Stimulated activated CD8-positive, alpha-beta memory T cell treated with anti-CD3 and anti-CD28 coated beads, Interleukin-2, amount 100 ng/mL, for 1 hour (primary cell): ENCODE results near the gene NPB.

ENCODE experiments used
- DNase-seq, 2 donors: peaks; one replicate each; pipeline ENCODE4 v3.0.0-alpha.2; 2020; ENCODE audit warnings: low read depth in 2 of 2

The NPB gene

DNA sequence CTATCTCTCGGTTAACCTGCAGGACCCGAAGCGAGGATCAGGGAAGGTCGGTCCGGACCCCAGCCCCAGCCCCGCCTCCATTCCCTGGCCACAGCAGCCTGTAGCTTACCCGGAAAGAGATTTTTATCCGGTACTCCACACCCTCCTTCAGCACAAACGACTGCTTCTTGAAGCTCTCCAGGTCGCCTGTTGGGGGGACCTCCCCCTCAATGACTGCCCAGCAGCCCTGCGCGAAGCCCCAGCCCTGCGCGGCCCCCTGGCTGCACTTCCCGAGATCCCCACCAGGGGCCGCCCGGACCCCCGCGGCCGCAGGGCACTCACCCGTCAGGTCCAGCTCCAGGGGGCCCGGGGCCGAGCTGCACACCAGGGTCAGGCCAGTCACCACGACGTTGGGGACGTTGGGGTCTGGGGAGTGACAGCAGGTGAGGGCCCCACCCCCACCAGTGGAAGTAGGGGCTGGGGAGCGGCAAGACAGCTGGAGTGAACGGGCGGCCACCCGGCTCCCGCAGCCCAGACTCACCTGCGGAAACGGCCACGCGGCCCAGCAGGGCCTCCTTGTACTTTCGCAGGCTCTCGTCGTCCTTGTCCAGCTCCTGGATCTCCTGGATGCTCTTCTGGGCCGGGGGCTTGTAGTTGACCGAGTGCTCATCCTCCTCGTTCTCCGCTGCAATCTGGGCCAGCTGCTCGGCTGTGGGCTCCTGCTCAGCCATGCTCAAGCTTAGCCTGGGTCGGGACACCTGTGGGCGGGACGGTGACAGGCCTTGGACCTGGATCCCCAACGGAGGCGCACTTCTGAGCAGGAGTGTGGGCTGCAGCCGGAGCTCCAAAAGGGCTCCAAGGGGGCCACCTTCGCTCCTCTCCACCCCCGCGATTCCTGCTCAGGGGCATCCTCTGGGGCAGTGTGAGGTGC lies 32.6 kb upstream of the NPB start:
- DNase-seq, result no peak

GRCh38 chr17:81870131-81870980 lies 31.7 kb upstream of the NPB start:
- DNase-seq, result no peak

DNA sequence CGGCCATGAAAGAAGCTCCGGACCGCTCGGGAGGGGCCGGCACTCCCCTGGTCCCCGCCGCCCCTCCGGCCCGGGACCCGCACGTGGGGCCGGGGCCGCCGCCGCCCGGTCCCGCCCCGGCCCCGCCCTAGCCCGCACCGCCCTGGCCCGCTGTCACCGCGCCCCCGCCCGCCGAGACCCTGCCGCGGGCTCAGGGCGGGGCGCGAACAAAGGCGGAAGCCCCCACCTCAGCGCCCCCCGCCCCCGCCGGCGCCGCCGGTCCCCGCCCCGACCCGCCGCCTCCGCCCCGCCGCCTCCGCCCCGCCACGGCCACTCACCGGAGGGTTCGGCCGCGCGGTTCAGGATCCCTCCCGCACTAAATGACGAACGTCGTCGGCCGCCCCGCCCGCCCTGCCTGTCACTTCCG lies 31.1 kb upstream of the NPB start, which contains the start of gene ARHGDIA:
TSS of gene ARHGDIA (minus strand) at position 357 of the 406 bp plus-strand sequence. CDS start 1,407 bp downstream, outside the sequence.
- no peak for DNase-seq

GRCh38 chr17:81871387-81872230 lies 30.4 kb upstream of the NPB start:
- DNase-seq, result peak; percentile 89 to 94

GRCh38 chr17:81877569-81877968 lies 24.5 kb upstream of the NPB start:
- DNase-seq, result no peak

DNA sequence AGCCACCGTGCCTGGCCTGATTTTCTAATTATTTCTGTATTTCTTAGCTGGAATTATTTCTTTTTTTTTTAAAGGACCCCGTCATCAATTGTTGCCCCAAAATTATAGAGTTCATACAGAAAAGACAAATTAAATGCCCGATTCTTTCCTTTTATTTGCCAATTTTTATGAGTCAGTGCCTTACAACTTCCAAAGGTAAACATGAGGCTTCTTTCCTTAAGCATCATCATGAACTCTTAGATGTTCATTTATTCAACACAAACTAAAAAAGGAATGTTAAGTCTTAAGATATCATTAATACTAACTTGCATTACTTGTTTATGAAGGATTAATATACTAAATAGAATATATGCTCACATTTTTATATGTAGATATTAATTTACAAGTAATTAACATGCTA lies 23.7 kb upstream of the NPB start:
- no peak for DNase-seq

DNA sequence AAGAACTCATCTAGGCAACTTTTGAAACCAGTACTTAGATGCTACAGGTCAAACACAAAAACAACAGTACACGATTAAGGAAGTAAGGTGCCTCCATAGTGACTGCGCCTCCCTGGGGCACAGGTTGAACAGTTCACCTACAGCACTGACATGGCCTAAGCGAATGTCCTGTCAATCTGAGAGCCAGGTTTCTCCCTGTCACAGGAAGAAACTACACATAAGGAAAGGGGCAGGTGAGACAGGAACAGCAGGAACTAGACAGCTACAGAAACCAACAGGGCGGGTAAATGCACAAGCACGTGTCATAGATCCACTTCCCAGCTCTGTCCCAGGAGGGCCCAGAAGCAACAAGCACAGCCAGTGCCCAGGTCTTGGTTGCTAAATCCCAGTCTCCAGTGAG lies 22.9 kb upstream of the NPB start:
- DNase-seq, result no peak

DNA sequence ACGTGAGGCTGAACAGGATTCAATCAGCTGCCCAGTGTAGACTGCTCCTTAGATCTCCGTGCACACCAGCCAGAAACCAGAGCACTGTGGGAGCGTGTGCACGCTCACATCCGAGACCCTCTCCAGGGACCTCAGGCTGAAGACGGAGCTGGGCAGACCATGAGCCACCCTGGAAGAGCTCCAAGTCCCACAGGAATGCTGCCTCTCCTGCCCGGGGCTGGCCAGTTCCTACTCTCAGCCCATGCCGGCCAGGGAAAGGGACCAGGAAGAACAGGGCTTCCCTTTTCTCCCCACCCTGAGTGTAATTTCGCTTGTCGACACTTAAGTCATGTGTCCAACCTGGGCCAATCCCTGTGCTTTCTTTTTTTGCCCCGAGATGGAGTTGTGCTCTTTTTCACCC lies 17.5 kb upstream of the NPB start:
- DNase-seq, result no peak

- DNase-seq, result no peak
These were observed 17.1 kb upstream of the NPB start for GRCh38 chr17:81884968-81885367.

DNA sequence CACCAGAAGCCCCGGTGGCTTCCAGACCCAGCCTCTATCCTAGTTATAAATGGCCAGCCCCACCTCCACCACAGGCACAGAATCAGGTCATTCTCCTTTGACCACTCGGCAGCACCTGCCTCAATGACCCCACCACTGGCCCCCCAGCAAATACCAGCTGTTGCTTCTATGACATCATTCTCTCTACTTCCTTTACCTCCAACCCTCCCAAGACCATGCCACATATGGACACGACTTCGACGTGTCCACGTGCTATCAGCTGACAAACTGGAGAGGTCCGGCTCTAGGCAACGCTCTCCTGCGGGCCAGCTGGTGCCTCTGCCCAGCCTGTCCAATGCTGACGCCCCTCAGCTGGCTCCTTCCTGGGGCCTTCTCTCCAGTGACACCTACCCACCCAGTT lies 16.6 kb upstream of the NPB start:
- DNase-seq, result no peak

- DNase-seq, result no peak
These were observed 16.0 kb upstream of the NPB start for GRCh38 chr17:81885869-81886548.

- DNase-seq, result no peak
These were observed 13.7 kb upstream of the NPB start for GRCh38 chr17:81888105-81888987.

- DNase-seq, result no peak
These were observed 12.9 kb upstream of the NPB start for GRCh38 chr17:81888988-81889595.

- no peak for DNase-seq
These were observed 12.4 kb upstream of the NPB start for GRCh38 chr17:81889602-81890001.

DNA sequence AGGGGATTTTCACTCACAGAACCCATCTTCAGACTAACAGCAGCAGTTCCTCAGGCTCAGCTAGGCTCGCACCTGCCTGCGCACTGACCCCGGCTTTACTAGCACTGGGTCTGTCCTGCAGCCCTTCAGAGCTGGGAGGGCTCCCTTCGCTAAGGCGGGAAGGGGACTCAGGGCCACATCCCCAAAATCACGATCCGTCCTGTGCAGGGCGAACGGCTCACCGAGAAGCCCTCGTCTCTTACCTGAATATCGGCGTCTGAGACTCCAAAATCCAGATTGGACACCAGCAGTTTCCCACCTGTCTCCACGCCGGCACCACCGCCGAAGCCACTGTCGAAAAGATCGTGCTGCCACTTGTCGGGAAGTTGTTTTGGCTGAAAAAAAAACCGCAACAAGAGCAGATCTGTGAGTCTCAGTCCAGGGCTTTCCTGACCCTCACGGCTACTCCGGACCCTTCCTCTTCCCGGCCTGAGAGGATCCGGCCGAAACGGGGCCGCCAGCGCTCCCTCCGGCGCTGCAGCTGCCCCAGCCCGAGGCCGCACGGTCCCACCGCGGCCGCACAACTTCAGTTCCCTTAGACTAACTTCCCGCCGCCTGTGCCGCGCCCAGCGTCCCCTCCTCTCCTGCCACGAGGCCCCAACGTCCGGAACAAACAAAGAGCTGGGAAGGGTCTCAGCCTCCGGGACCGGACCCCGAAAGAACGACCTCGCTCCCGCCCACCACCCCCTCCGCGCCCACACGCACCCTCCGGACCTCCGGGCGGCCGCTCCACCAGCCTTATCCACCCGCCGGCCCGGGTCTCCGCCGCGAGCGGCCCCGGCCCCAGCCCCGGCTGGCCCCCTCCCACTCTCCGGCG lies 11.4 kb upstream of the NPB start:
- DNase-seq, result no peak

DNA sequence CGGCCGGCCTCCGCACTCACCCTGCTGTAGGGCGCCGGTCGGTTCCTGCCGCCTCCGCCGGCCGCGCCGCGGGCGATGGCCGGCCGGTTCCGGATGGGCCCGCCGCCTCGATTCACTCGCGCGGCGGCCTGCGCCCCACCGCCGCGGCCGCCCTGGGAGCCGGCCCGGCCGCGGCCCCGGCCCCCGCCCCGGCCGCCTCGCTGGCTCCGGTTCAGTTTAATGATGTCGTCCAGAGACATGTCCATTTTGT lies 10.8 kb upstream of the NPB start:
- DNase-seq, result no peak

DNA sequence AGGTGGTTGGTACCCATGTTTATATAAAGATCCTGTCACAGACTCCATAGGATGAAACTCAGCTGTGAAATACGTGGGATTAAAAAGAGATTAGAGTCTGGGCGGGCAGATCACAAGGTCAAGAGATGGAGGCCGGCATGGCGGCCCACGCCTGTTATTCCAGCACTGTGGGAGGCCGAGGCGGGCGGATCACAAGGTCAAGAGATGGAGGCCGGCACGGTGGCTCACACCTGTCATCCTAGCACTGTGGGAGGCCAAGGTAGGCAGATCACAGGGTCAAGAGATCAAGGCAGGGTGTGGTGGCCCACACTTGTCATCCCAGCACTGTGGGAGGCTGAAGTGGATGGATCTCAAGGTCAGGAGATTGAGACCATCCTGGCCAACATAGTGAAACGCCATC lies 6.6 kb upstream of the NPB start:
- no peak for DNase-seq

- DNase-seq, result no peak
These were observed 3.8 kb upstream of the NPB start for GRCh38 chr17:81898029-81898866.
